IPS DF 4.7 (cell line): ENCODE data around the gene CTNNA3.
"Not testable (repeated sequence)": the region's sequence is repeated elsewhere in the genome, so short reads cannot be mapped to it uniquely, and the experiment has no call there.

Experiments used
- DNase-seq: peaks from one replicate; pipeline ENCODE4 v3.0.0-alpha.2; 2013; ENCODE audit warnings: low spot score; ENCODE audit errors: extremely low read depth

CTNNA3 gene

DNA sequence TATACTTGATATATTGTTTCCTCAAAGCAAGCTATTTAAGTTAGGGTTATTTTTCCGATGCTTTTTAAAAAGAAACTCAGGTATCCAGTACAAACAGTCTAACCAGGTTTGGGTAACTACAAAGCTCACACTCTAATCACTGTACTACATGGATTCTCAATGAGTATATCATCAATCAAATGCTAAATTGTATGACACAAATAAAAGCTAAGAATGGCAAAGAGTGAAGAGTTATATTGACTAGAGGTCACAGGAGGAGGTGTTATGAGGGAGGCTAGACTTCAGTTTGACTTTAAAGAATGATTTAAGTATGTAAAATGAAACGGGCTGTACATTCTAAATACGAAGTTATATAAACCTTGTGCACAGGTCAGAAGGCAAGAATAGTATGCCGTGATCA is 178.0 kb downstream of the CTNNA3 start:
- DNase-seq = no peak

DNA sequence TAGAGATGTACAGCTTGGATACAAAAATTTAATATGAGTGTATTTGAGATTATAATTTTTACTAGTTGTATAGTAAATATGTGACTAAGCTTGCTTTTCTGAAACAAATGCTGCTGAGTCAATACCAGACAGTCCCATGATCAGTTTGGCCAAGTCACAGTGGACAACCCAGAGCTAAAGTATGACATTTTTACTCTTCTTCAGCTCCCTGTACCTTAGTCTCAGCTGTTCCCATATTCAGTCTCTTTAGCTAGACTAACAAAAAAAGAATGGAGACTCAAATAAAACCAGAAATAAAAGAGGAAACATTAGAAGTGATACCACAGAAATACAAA is 189.3 kb downstream of the CTNNA3 start:
- no peak for DNase-seq

DNA sequence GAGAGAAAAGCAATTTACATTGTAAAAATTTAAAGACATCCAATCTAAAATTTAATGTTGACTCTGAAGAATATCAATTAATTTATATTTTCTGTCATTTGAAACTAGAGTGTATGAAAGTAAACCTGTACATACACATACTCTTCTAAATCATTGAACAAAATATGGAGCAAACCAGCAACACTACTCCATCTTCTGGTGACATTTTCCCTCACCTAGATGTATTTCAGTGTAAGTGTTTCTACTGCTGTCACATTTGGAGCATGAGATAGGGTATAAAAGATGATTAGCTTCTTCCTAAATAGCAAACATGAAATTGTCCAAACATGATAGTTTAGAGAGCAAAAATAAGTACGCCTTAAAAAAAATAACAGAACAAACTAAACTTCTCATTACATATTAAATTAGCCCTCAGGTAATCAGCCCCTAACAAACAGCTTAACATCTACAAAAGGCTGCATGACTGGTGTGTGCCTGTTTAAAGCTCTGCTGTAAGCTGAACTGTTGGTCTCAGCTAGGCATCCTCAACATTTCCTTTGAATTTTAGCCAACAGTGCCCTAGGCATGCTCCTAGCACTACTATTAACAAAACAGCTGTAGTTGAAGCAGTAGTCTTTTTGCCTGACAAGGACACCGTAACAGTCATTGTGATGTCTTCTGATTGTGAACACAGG is 189.8 kb downstream of the CTNNA3 start:
- no peak for DNase-seq

DNA sequence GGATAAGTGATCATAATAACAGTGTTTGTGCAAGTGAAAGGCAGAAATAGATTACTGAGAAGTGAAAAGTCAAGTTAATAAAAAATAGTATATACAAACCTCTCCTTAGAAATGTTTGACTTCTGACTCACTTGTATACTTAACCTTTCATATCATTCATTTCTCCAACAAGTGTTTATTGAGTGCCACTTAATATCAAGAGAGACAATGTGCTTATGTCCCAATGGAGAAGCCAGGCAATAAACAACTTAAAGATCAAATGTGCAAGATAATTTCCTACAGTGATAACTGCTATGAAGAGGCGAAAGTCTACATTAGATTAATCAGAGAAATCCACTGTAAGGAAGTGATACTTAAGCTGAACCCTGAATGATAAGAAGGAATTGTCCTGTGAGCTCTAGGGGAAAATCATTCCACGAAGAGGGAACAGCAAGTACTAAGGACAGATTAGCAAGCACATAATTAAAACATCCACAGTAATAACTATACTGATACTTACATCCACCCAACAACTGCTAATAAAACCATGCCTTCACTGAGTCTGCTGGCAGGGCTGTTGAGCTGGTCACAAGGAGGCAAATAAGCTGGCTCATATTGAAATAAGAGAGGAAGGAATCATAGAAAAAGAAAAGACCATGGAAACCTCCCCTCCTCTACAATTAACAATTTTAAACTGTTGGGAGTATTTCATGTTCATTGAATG is 203.5 kb downstream of the CTNNA3 start:
- DNase-seq = no peak

DNA sequence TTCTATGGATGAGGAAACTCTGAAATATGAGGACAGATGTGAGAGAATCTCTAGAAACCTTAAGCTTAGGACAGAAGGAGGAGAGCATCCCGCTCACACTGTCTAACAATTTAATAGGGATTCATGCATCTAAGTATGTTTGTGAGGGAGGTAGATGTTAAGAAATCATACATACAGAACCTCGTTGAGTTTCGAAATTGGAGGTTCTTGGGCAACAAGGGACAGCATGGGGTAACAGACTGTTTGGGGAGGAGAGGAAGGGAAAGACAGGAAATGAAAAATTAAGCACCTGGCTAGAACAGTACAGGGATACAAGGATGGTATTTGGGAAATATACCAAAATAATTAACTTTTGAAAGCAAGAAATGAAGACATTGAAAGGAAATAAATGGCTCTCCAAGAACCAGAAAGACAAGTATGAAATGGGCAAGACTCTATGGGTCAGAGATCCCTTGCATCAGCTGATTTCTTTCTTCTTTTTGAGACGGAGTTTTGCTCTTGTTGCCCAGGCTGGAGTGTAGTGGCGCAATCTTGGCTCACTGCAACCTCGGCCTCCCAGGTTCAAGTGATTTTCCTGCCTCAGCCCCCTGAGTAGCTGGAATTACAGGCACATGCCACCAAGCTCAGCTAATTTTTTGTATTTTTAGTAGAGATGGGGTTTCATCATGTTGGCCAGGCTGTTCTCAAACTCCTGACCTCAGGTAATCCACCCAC is 207.9 kb downstream of the CTNNA3 start:
- no peak for DNase-seq

DNA sequence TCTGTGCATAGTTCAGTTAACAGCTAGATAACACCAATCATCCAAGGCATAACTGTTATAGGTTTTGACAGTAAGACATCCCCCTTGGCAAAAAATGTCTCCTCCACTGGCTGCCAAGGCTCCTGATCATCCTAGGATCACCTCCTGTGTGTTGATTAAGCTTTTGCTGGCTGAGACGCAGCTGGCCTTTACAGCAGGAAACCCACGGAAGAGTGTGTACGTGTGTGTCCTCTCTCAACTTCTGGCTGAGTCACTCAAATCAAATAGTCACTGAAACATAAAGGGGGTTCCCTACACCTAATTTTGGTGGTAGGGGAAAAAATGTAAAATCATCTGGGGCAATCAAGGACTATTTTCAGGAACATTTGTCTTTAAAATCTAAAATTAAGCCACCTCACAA is 208.8 kb downstream of the CTNNA3 start:
- no peak for DNase-seq

DNA sequence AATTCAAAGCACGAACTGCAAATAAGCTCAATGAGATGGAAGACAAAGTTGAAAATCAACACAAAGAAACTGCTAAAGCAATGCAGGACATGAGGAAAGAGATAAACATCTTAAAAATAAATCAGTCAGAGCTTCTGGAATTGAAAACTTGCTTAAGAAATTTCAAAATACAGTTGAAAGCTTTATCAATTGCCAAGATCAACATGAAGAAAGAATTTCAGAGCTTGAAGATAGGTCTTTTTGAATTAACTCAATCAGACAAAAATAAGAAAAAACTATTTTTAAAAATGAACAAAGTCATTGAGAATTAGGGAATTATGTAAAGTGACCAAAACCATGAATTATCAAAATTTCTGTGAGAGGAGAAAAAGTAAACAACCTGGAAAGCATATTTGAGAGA is 218.1 kb downstream of the CTNNA3 start:
- DNase-seq = no peak

DNA sequence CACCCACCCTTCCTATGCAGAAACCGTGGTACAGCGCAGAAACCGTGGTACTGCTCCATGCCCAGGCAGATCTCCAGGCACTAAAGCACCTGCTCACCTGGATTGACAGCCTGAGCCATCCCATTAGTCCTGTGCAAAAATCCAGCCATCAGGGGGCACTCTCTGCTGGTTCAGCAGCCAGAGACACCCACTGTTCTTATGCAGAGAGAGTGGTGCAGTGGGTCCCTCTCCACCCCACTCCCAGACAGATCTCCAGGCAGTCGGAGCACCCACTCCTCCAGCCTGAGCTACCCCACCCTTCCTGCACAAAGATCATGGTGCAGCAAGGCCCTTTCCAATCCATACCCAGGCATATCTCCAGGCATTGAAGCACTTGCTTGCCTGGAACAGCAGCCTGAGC is 219.8 kb downstream of the CTNNA3 start:
- no peak for DNase-seq

DNA sequence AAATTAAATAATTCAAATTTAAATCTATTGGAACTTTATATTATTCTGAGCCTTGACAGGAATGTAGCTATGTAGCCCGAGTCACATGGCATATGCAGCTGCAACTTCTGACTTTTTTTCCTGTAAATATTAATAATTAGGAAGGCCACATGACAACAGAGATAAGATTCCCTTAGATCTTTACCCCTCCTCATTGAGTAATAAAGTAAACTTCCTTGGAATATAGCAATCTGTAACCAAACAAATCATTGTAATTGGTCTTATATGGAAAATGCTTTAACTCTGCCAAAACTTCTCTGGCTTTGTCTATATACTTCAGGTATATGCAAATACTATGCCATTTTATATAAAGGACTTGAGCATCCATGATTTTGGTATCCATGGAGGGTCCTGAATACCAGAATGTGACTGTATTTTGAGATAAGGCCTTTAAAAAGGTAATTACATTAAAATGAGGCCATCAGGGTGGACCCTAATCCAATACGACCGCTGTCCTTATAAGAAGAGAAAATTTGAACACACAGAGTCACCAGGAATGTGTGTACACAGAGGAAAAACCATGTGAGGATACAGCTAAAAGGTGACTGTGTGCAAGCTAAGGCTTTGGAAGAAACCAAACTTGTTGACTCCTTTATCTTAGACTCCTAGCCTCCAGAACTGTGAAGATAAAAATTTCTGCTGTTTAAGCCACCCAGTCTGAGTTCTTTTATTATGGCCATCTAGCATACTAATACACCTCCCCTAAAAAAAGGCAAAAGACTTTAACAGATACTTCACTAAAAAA is 222.0 kb downstream of the CTNNA3 start:
- no peak for DNase-seq

DNA sequence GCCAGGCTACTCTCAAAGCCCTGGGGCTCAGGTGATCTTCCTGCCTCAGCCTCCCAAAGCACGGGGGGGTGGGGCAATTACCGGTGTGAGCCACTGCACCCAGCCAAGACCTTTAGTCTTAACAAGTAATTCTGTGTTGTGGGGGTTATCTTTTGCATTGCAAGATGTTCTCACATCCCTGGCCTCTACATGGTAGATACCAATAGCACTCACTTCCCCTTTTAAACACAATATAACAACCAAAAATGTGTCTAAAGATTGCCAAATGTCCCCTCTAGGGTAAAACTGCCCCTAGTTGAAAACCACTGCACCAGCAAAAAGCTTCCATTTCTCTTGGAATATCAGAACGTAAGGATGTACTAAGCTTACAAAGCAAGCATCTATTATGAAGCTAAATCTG is 225.0 kb downstream of the CTNNA3 start:
- DNase-seq = no peak

DNA sequence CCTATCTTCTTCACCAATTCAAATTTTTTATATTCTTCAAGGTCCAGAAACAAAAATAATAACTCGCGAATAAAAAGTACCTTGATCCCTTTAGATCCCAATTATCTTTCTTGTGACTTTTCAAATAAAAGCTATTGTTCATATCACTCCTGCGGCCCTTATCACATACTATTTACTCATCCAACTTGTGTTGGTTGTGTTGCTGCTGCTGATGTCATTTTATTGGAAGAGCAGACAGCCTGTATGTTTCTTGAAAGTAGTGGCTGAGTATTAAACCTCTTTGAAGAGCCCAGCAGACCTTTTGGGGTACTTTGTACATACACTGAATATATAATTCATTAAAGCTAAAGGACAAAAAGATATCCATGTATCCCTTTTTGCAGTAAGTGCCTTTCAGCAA is 231.7 kb downstream of the CTNNA3 start:
- no peak for DNase-seq

DNA sequence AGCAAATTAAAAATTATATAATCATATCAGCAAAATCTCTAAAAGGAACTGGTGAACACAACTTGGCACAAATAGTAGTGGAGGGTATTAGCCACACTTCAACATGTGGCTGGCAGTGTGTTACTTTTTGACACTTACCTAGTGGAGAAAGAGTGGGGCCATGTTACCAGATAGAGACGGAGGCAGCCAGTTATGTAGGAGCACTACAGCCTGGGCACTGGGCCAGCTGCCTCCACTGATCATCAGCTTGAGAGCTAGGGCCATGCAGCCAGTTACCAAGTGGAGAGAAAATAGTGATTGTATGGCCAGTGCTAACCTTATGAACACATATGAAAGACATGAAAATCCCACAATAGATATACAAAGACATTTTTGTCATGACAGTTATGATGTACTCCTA is 243.1 kb downstream of the CTNNA3 start:
- DNase-seq = no peak

DNA sequence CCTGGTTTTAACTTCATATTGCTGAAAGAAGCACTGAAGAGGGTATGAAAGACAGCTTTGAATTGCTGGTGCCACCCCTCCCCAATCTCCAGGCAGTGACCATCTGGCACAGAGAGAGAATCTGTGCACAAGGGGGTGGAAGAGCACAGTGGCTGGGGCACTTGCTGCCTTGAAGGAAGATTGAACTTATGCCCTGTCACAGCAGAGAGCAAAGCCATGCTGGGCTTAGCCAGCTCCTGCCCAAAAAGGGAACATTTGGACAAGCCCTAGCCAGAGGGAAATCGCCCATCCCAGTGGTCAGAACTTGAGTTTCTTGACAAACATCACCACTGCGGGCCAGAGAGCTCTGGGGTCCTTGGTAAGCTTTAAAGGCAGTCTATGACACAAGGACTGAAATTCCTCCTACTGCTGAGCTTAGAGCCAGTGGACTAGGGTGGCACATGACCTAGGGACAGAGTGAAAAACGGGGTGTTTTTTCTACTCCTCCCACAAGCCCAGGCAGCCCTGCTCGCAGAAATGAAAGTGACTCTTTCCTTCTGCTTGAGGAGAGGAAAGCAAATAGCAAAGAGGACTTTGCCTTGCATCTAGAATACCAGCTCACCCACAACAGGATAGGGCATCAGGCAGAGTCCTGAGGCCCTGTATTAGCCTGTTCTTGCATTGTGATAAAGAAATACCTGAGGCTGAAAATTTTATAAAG is 257.2 kb downstream of the CTNNA3 start:
- no peak for DNase-seq

DNA sequence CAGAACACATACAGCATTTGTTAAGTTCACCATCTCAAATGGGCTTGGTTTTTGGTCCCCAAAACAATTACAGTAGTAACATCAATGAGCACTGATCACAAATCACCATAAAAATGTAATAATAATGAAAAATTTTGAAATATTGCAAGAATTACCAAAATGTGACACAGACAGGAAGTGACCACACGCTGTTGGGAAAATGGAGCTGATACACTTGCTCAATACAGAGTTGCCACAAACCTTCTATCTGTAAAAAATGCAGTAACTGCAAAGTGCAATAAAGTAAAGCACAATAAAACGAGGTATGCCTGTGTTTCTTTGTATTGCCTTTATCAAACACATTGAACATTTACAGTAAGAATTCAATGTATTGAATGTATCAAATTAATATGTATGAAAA is 262.7 kb downstream of the CTNNA3 start:
- DNase-seq = no peak

DNA sequence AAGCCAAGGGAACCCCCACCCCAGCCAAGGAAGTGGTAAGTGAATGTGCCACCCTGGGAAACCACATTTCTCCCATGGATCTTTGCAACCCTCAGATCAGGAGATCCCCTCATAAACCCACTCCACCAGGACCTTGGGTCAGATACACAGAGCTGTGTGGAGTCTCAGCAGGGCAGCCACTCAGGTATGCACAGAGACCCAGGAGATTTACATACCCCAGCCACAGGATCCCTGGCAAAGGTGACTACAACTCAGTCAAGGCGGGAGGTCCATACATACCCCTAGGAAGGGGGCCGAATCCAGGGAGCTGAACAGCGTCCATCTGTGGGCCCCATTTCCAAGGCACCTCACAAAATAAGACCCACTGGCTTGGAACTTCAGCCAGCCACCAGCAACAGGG is 293.4 kb downstream of the CTNNA3 start:
- DNase-seq = no peak

DNA sequence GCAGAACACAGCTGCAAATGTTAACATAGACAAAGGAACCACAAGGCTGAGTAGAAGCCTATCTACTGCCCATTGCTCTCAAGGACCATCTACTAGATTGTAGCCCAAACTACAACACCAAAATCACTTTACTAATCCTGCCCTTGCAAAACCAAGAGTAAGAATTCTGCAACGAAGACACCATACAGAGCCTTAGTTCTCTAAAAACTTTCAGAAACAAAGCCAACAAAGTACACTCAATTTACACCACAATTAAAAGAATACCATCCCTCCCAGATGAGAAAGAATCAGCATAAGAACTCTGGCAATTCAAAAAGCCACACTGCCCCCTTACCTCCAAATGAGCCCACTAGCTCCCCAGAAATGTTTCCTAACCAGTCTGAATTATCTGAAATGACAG is 294.3 kb downstream of the CTNNA3 start:
- DNase-seq = no peak

DNA sequence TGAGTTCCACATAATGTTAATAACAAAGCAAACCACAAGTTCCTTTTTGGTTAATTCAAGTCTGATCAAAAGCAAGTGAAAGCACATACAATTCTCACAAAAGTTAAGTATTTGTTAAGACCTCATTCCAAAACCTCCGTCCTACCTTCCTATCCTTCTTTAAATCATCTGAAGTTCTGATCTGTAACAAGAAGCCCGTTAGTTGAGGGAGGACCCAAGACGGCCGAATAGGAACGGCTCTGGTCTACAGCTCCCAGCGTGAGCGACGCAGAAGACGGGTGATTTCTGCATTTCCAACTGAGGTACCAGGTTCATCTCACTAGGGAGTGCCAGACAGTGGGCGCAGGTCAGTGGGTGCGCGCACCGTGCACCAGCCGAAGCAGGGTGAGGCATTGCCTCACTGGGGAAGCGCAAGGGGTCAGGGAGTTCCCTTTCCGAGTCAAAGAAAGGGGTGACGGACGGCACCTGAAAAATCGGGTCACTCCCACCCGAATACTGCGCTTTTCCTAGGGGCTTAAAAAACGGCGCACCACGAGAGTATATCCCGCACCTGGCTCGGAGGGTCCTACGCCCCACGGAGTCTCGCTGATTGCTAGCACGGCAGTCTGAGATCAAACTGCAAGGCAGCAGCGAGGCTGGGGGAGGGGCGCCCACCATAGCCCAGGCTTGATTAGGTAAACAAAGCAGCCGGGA is 309.0 kb downstream of the CTNNA3 start:
- not testable (repeated sequence) for DNase-seq

DNA sequence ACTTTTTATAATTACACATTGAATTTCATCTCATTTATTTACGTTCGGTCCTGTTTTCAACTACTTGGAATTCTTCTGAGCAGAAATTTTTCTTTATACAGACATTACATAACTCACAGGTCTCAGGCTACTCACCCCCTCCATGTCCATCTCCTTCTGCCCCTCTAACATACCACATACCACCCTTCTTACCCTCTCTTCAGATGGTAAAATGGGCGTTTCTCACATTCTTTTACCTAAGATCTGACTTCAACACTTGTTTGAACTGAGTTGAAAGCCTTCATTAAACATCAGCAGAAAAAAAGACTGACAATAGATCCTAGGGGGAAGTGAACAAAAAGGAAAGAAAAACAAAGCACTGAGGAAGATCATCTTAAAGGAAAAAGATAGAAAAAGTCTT is 309.7 kb downstream of the CTNNA3 start:
- no peak for DNase-seq

DNA sequence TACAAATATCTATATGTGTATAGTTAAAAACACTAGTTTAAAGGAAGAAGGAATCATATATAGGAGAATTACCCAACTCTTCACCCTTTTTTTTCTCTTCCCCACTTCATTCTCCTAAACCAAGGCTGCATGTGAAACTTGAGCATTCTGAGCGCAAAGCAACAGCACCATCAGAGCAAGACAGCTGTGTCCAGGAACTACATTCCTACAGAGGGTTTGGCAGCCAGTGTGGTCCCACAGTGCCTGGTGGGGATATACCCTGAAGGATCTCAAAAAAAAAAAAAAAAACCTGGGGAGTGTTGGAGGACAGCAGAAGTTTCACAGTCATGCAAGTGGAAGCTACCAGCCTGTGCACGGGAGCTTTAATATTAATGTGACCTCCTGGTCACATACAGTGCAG is 310.4 kb downstream of the CTNNA3 start:
- no peak for DNase-seq

DNA sequence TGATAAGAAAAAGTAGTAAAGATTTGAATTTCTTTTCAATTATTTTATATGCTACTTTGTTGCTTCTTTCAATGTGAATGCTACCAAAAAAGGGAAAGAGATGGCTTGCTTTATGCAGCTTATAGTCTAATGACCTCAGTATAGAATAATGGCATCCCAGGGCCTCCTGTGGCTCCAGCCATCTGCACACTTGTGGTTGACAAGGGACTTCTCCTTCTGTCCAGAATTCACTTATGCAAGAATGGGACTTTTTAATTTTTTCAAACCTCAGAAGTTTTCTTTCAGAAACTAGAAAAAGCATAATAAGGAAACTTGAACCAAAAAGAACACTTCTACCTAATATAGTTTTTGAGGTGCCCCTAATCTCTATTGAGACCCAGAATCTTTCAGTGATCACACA is 310.9 kb downstream of the CTNNA3 start:
- DNase-seq = no peak
